Testis (tissue), 2 donors: ENCODE results near the gene FKBP9.

Experiments
- POLR2A ChIP-seq: fragments of 450-650 bp; IDR thresholded peaks from one replicate; pipeline ENCODE4 v1.6.1; 2017; ENCODE audit warnings: antibody characterized with exemption, mild to moderate bottlenecking, moderate library complexity
- TF ChIP-seq, protein P1 (sequence below), 3 experiments: fragments of 450-650 bp in 2 of 3; fragments of 200-600 bp in 1 of 3; sonication (generic) in 1 of 3; IDR thresholded peaks; one replicate each; pipeline ENCODE4 v1.5.1; 2016 to 2019; ENCODE audit warnings: antibody characterized with exemption in 3 of 3, mild to moderate bottlenecking in 2 of 3, moderate library complexity in 1 of 3

- TF ChIP-seq, protein P1, sequence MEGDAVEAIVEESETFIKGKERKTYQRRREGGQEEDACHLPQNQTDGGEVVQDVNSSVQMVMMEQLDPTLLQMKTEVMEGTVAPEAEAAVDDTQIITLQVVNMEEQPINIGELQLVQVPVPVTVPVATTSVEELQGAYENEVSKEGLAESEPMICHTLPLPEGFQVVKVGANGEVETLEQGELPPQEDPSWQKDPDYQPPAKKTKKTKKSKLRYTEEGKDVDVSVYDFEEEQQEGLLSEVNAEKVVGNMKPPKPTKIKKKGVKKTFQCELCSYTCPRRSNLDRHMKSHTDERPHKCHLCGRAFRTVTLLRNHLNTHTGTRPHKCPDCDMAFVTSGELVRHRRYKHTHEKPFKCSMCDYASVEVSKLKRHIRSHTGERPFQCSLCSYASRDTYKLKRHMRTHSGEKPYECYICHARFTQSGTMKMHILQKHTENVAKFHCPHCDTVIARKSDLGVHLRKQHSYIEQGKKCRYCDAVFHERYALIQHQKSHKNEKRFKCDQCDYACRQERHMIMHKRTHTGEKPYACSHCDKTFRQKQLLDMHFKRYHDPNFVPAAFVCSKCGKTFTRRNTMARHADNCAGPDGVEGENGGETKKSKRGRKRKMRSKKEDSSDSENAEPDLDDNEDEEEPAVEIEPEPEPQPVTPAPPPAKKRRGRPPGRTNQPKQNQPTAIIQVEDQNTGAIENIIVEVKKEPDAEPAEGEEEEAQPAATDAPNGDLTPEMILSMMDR (IDR thresholded peaks at IDR 0.05), result no peak
- no peak for TF ChIP-seq POLR2A
These were observed 35.3 kb upstream of the FKBP9 start for GRCh38 chr7:32921896-32922295.
